GM12878 (cell line): Measurements from ENCODE around the gene CSDE1. TPM values are rescaled to one million over a fixed set of nuclear protein-coding genes. Genes with fewer than 3 reads are reported as not detected.

Experiments used
- ATAC-seq: fragments of 200-7000 bp; cut with Tn5 transposase; 3 replicates; pipeline ENCODE4 v1.9.1; 2020; ENCODE audit warnings: mild to moderate bottlenecking, moderate library complexity
- BruUV-seq: library from RNA; stranded (reverse); fragments of 400-500 nt; replicated peaks from 2 replicates; lab custom pipeline; 2021; lab: Mats Ljungman, UMichigan
- CTCF ChIA-PET: fragments of 300-600 bp; sonication (Branson Sonifier 250); formaldehyde crosslinking; extraction: SDS; loops from one replicate; lab custom pipeline; 2021; ENCODE audit warnings: inconsistent platforms; lab: Yijun Ruan, JAX
- POLR2A ChIA-PET: fragments of 350-600 bp; formaldehyde crosslinking; extraction: SDS; loops from one replicate; lab custom pipeline; 2021; ENCODE audit warnings: inconsistent platforms; lab: Charles Lee
- RAD21 ChIA-PET: fragments of 300-600 bp; sonication (Branson Sonifier 250); formaldehyde crosslinking; loops from one replicate; lab custom pipeline; 2023; ENCODE audit warnings: antibody characterized with exemption; ENCODE audit not compliant: unreplicated experiment; lab: Charles Lee
- SMC1A ChIA-PET: fragments of 300-600 bp; sonication (Branson Sonifier 250); formaldehyde crosslinking; loops from one replicate; lab custom pipeline; 2023; ENCODE audit not compliant: unreplicated experiment, uncharacterized antibody; lab: Charles Lee
- DNase-seq: peaks from one replicate; pipeline ENCODE4 v3.0.0-alpha.2; 2011; ENCODE audit warnings: low read depth, low spot score
- FAIRE-seq: peaks from 3 replicates; lab custom pipeline; 2011; peaks lifted over from hg19 to GRCh38; lab: Jason Lieb, UNC
- H2AFZ ChIP-seq: 2 replicates; pipeline ENCODE4 v1.6.0; 2011; ENCODE audit warnings: low read depth, low read length, control low read depth; ENCODE audit not compliant: control insufficient read depth
- H3K27ac ChIP-seq: 2 replicates; pipeline ENCODE4 v1.5.1; 2011; ENCODE audit warnings: control low read depth; ENCODE audit not compliant: control insufficient read depth, insufficient read depth
- H3K27me3 ChIP-seq, 2 experiments: replicated peaks in 1 of 2; 2 replicates each; pipeline versions ENCODE4 v1.6.0 to v1.6.1; 2011; ENCODE audit warnings: low read length in 1 of 2; ENCODE audit not compliant: control insufficient read depth in 2 of 2, insufficient read depth in 2 of 2
- H3K36me3 ChIP-seq, 2 experiments: 2 replicates each; pipeline ENCODE4 v1.5.1; 2011; ENCODE audit warnings: low read length in 1 of 2; ENCODE audit not compliant: control insufficient read depth in 2 of 2, insufficient read depth in 2 of 2
- H3K4me1 ChIP-seq: 2 replicates; pipeline ENCODE4 v1.6.1; 2011; ENCODE audit warnings: mild to moderate bottlenecking, low read length, moderate library complexity, mixed read lengths; ENCODE audit not compliant: control insufficient read depth, insufficient read depth
- H3K4me2 ChIP-seq: 2 replicates; pipeline ENCODE4 v1.6.0; 2011; ENCODE audit warnings: control low read depth; ENCODE audit not compliant: control insufficient read depth, insufficient read depth
- H3K4me3 ChIP-seq: fragments of 200-600 bp; sonication (generic); 2 replicates; pipeline ENCODE4 v1.5.1; 2016
- H3K79me2 ChIP-seq: 2 replicates; pipeline ENCODE4 v1.6.0; 2011; ENCODE audit warnings: low read length; ENCODE audit not compliant: control insufficient read depth, insufficient read depth
- H3K9ac ChIP-seq: 2 replicates; pipeline ENCODE4 v1.8.0; 2011; ENCODE audit warnings: low read length, control low read depth, mixed read lengths; ENCODE audit not compliant: control insufficient read depth, insufficient read depth
- H3K9me3 ChIP-seq: replicated peaks from 3 replicates; pipeline ENCODE4 v1.5.1; 2011; ENCODE audit warnings: mild to moderate bottlenecking, low read length; ENCODE audit not compliant: control insufficient read depth, insufficient read depth
- H4K20me1 ChIP-seq: 2 replicates; pipeline ENCODE4 v1.6.0; 2011; ENCODE audit not compliant: control insufficient read depth, insufficient read depth
- DPF2 ChIP-seq: fragments of 450-650 bp; IDR thresholded peaks from 2 replicates; pipeline ENCODE4 v1.6.1; 2017; ENCODE audit warnings: mild to moderate bottlenecking
- ESRRA ChIP-seq: IDR thresholded peaks from 2 replicates; pipeline ENCODE4 v1.6.1; 2012; ENCODE audit warnings: mild to moderate bottlenecking, low read length, improper control_type of control experiment
- HDAC6 ChIP-seq: fragments of 200-600 bp; sonication (generic); IDR thresholded peaks from one replicate; pipeline ENCODE4 v1.8.0; 2017; ENCODE audit warnings: antibody characterized with exemption; ENCODE audit not compliant: unreplicated experiment
- HSF1 ChIP-seq: fragments of 150-350 bp; IDR thresholded peaks from 2 replicates; pipeline ENCODE4 v1.6.1; 2014; ENCODE audit warnings: mild to moderate bottlenecking, low read depth, low read length
- MAX ChIP-seq: IDR thresholded peaks from 2 replicates; pipeline ENCODE4 v1.6.1; 2012; ENCODE audit warnings: low read depth, low read length, improper control_type of control experiment
- NFYA ChIP-seq: IDR thresholded peaks from 2 replicates; pipeline ENCODE4 v1.6.1; 2011; ENCODE audit warnings: low read depth, mild to moderate bottlenecking, low read length, improper control_type of control experiment, borderline replicate concordance
- PRDM15 ChIP-seq: fragments of 450-650 bp; formaldehyde crosslinking; IDR thresholded peaks from 2 replicates; pipeline ENCODE4 v1.4.0; 2020; ENCODE audit warnings: mild to moderate bottlenecking, moderate library complexity
- SMAD1 ChIP-seq: fragments of 450-650 bp; IDR thresholded peaks from 2 replicates; pipeline ENCODE4 v1.6.1; 2018; ENCODE audit warnings: mild to moderate bottlenecking, low read depth; ENCODE audit not compliant: partially characterized antibody
- ZNF274 ChIP-seq: IDR thresholded peaks from one replicate; pipeline ENCODE4 v1.8.0; 2011; ENCODE audit not compliant: insufficient read length, insufficient read depth
- ZSCAN29 ChIP-seq: fragments of 450-650 bp; IDR thresholded peaks from 2 replicates; pipeline ENCODE4 v1.6.1; 2017; ENCODE audit warnings: mild to moderate bottlenecking, moderate library complexity
- WGBS: methylation state at CpG from one replicate; pipeline ENCODE4 v1.1.6; 2016; ENCODE audit warnings: low lambda C conversion rate; ENCODE audit not compliant: insufficient replicate concordance, insufficient coverage; ENCODE audit errors: missing lambda C conversion rate; 5-methylcytosine and 5-hydroxymethylcytosine counted together
- in situ Hi-C: fragments of 300-500 bp; cut with MboI; formaldehyde crosslinking; loops from 9 replicates; pipeline ENCODE4 v1.14.3; 2018; ENCODE audit warnings: mixed read lengths
- intact Hi-C: fragments of 100-400 bp; cut with micrococcal nuclease; formaldehyde crosslinking; loops from one replicate; pipeline ENCODE4 v1.14.2; 2022; ENCODE audit not compliant: unreplicated experiment
- polyA plus RNA-seq, 11 experiments: library from polyadenylated mRNA; depleted of rRNA in 4 of 11; unstranded in 6 of 11; stranded (reverse) in 5 of 11; fragments of >200 nt; fragmentation: Nextera tagmentation in 4 of 11; fragmentation: Illumina TruSeq in 1 of 11; extraction: Ambion mirVana in 4 of 11; extraction: Trizol in 1 of 11; gene quantifications; 1 replicate in 1 of 11; 2 replicates in 10 of 11; pipeline versions ENCODE4 v1.2.1 to v1.2.3, GENCODE V29; 2011 to 2016; ENCODE audit warnings: inconsistent platforms in 2 of 11, missing spikeins in 2 of 11, low read depth in 1 of 11
- total RNA-seq, 4 experiments: library from RNA; depleted of rRNA in 3 of 4; stranded (reverse); fragments of >200 nt in 3 of 4; fragmentation: Illumina TruSeq in 1 of 4; extraction: Trizol in 1 of 4; gene quantifications; 2 replicates each; pipeline versions ENCODE4 v1.2.1 to v1.2.3, GENCODE V29; 2013 to 2021

Gene CSDE1
- total and polyA plus RNA-seq, 10 of the 15 experiments (the other 5 are each of a cell fraction or from before 2014, with no cell fraction given) = 130 to 390 (median 246) TPM

GRCh38 chr1:114728553-114728952, 29.2 kb downstream of the CSDE1 start (continued):
- no peak for TF ChIP-seq ESRRA
- TF ChIP-seq ZSCAN29 = no peak
- no peak for TF ChIP-seq HDAC6
- no peak for TF ChIP-seq HSF1
- TF ChIP-seq MAX = no peak
- no peak for TF ChIP-seq PRDM15 (CRISPR knock-in tag)

GRCh38 chr1:114725230-114725629, 32.6 kb downstream of the CSDE1 start:
- H3K36me3 ChIP-seq = peaks cover 8 to 42% of the 10 kb centered on the region in 2 experiments
- no peak overlapping the region for H3K4me3 ChIP-seq
- no peaks in the 10 kb centered on the region for H3K4me1 ChIP-seq
- DNase-seq = no peak
- WGBS = 91% methylated on average over 1 of the region's 1 CpG
- in situ Hi-C loops = loop anchor here (25.0 kb wide), 1 partner anchor 1763 kb away; the partner anchor contains the start of gene SLC16A1
- TF ChIP-seq ZNF274 (no peak), NFYA (no peak), DPF2 (no peak), SMAD1 (no peak)
- H3K9me3 ChIP-seq = no peaks in the 10 kb centered on the region
- H3K9ac ChIP-seq = no peak overlapping the region
- ChIA-PET POLR2A (no interaction called here), RAD21 (no interaction called here), CTCF (no interaction called here), SMC1A (no interaction called here)
- no peaks in the 10 kb centered on the region for H3K27me3 ChIP-seq
- no peak overlapping the region for H3K27ac ChIP-seq
- H3K79me2 ChIP-seq = no peaks in the 10 kb centered on the region
- intact Hi-C loops = no loop called here
- H2AFZ ChIP-seq = no peak overlapping the region
- FAIRE-seq = no peak
- no peaks in the 10 kb centered on the region for H4K20me1 ChIP-seq
- no peak for ATAC-seq
- no peak overlapping the region for H3K4me2 ChIP-seq
- BruUV-seq = no TSS peak
